GM12865 (cell line): ENCODE measurements around the gene SESTD1.
A peak's percentile ranks its signal among the peaks of the same experiment; 100 is the strongest.

Experiments
- DNase-seq: peaks from one replicate; pipeline ENCODE4 v3.0.0; 2010; ENCODE audit warnings: low read depth
- H3K4me3 ChIP-seq: 2 replicates; pipeline ENCODE4 v1.5.1; 2011; ENCODE audit warnings: mild to moderate bottlenecking, low read depth, low read length, control low read depth
- TF ChIP-seq, protein P1 (sequence below): IDR thresholded peaks from 2 replicates; pipeline ENCODE4 v1.5.1; 2011; ENCODE audit warnings: low read length, control low read depth, low read depth, inconsistent platforms; ENCODE audit not compliant: insufficient read depth; ENCODE audit errors: missing control alignments

The SESTD1 gene

DNA sequence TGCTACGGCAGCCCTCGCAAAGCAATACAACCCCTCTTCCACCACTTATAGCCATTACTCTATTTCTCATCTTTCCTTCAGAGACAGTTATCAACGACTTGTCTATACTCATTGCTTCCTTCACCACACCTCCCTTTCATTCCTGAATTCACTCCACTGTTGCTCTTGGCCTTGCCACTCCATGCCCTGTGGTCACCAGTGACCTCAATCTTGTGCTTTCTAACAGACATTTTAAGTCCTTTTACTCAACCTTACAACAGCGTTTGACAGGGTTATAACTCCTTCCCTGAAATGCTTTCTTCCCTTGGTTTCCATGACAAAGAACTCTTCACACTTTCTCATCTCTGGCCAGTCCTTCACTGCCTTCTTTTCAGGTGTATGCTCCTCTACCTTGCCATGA is 124.1 kb downstream of the SESTD1 start:
- DNase-seq = no peak
- TF ChIP-seq, protein P1, sequence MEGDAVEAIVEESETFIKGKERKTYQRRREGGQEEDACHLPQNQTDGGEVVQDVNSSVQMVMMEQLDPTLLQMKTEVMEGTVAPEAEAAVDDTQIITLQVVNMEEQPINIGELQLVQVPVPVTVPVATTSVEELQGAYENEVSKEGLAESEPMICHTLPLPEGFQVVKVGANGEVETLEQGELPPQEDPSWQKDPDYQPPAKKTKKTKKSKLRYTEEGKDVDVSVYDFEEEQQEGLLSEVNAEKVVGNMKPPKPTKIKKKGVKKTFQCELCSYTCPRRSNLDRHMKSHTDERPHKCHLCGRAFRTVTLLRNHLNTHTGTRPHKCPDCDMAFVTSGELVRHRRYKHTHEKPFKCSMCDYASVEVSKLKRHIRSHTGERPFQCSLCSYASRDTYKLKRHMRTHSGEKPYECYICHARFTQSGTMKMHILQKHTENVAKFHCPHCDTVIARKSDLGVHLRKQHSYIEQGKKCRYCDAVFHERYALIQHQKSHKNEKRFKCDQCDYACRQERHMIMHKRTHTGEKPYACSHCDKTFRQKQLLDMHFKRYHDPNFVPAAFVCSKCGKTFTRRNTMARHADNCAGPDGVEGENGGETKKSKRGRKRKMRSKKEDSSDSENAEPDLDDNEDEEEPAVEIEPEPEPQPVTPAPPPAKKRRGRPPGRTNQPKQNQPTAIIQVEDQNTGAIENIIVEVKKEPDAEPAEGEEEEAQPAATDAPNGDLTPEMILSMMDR = no peak
- no peak overlapping the region for H3K4me3 ChIP-seq

GRCh38 chr2:179139506-179139905 is 125.1 kb downstream of the SESTD1 start:
- TF ChIP-seq, protein P1 = no peak
- no peak overlapping the region for H3K4me3 ChIP-seq
- DNase-seq = no peak

- TF ChIP-seq, protein P1 = no peak
- DNase-seq = no peak
- H3K4me3 ChIP-seq = no peak overlapping the region
Observed at GRCh38 chr2:179137200-179137759, 127.4 kb downstream of the SESTD1 start.

DNA sequence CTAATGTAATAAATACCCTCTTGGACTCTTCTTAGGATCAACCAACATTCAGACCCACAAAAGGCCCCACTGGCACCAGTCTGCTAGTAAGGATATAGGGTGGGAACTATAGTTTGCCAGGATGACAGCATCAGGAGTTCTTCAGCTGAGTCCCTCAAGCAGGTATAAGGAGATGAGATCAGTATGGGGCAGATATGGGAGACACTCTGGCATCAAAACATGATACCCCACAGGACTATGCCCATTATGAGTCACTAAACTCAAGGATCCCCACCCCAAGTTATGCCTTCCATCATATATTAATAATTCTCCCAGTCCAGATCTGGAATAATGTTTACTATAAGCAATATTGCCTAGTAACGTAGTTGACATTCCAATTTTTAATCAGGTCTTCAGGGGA is 131.6 kb downstream of the SESTD1 start:
- no peak overlapping the region for H3K4me3 ChIP-seq
- DNase-seq = no peak
- TF ChIP-seq, protein P1 = no peak

DNA sequence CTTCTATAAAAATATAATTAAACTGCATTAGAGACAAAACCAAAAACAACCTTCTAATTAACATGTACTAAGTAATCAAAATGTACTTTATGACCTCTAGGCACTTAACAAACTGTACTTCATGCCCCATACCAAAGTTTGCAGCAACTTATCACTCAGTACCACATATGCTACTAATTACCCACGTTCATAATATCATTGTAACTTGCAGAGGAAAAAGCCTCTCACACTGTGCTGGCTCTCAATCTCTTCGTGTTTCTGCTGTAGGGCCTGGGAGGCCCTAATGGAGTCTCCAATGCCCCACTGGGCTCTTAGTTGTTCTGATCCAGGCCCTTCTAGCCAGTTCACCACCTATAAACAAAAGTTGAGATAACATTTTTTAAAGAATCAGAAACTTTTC is 132.6 kb downstream of the SESTD1 start:
- no peak overlapping the region for H3K4me3 ChIP-seq
- no peak for DNase-seq
- TF ChIP-seq, protein P1 = no peak

DNA sequence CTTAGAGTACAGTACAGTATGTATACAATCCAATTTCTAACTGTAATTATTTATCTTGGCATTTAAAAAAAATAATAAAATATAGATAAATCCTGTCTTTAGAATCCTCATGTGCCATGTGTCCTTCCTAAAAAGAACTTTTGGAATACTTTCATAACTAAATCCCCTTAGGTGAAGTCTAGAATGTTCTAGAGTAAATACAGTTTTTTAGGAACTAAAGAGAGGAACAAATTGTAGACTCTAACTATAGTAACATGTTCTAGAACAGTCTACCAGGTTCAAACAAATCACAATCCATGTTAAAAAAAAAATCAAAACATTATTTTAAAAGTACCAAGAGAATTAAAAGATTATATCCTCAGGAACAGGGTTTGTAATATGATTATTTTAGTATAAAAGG is 134.1 kb downstream of the SESTD1 start:
- no peak overlapping the region for H3K4me3 ChIP-seq
- TF ChIP-seq, protein P1 = no peak
- no peak for DNase-seq

DNA sequence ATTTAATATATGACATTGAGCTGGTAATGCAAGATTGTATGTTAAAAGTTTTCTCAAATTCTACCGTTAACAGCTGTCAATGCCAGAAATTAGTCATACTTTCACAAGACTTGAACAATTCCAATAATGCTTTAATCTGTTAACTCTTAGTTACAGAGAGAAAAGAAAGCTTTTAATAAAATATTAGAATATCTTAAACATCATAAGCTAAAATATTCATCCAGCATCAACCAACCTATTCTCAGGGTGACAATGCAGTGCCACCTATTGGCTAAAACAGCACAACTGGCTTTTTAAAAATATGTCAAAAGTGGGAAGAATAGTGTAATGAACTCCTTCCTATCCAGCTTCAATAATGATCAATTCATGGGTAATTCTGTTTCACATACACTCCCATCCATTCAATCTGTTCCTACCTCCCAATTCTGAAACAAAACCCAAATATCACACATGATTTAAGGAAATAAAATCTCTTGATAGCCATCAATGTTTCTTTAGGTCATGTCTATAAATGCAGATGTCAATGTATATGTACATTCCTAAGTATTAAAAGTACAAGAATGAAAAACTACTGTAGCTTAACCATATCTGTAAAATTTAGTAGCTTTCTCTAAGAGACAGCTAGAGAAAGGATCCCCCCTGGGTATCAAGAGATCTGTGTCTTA is 134.9 kb downstream of the SESTD1 start:
- no peak overlapping the region for H3K4me3 ChIP-seq
- TF ChIP-seq, protein P1 = peak; percentile 54
- peak; percentile 32 for DNase-seq
